H1 (cell line): ENCODE data around the gene FBN3. TPM values are rescaled to one million over a fixed set of nuclear protein-coding genes. Genes with fewer than 3 reads are reported as not detected.

Experiments used
- CTCF ChIA-PET: fragments of 300-600 bp; sonication (Branson Sonifier 250); formaldehyde crosslinking; loops from one replicate; lab custom pipeline; 2021; ENCODE audit not compliant: partially characterized antibody; lab: Charles Lee
- POLR2A ChIA-PET: fragments of 300-600 bp; sonication (Branson Sonifier 250); formaldehyde crosslinking; loops from one replicate; lab custom pipeline; 2021; ENCODE audit warnings: inconsistent platforms; ENCODE audit not compliant: partially characterized antibody; lab: Charles Lee
- DNase-seq, 2 experiments: peaks; one replicate each; pipeline versions ENCODE4 v3.0.0 to v3.0.0-alpha.2; 2010 to 2022; ENCODE audit warnings: low spot score in 2 of 2, low read depth in 1 of 2, mixed read lengths in 1 of 2
- FAIRE-seq: peaks from 2 replicates; lab custom pipeline; 2011; peaks lifted over from hg19 to GRCh38; lab: Jason Lieb, UNC
- H2AFZ ChIP-seq: 2 replicates; pipeline ENCODE4 v1.8.1; 2012; ENCODE audit warnings: low read length, inconsistent platforms
- H2AK5ac ChIP-seq: 2 replicates; pipeline ENCODE4 v1.6.1; 2013; ENCODE audit warnings: low read depth, low read length
- H2BK120ac ChIP-seq: replicated peaks from 2 replicates; pipeline ENCODE3; 2013; ENCODE audit warnings: low read depth, low read length, inconsistent platforms
- H2BK12ac ChIP-seq: 2 replicates; pipeline ENCODE4 v1.6.1; 2013; ENCODE audit warnings: low read depth, low read length
- H2BK15ac ChIP-seq: 2 replicates; pipeline ENCODE4 v1.6.1; 2013; ENCODE audit warnings: low read length
- H2BK20ac ChIP-seq: 2 replicates; pipeline ENCODE4 v1.6.1; 2013; ENCODE audit warnings: low read length
- H2BK5ac ChIP-seq: 2 replicates; pipeline ENCODE4 v1.6.1; 2013; ENCODE audit warnings: low read depth, low read length
- H3K14ac ChIP-seq: 2 replicates; pipeline ENCODE4 v1.6.1; 2013; ENCODE audit warnings: inconsistent platforms; ENCODE audit not compliant: insufficient read length
- H3K18ac ChIP-seq: 2 replicates; pipeline ENCODE4 v1.6.1; 2013; ENCODE audit warnings: low read length; ENCODE audit errors: extremely low read depth
- H3K23ac ChIP-seq: 2 replicates; pipeline ENCODE4 v1.6.1; 2013; ENCODE audit warnings: inconsistent platforms; ENCODE audit not compliant: insufficient read length
- H3K23me2 ChIP-seq: 2 replicates; pipeline ENCODE4 v1.6.1; 2013; ENCODE audit warnings: low read depth, low read length
- H3K27ac ChIP-seq: 2 replicates; pipeline ENCODE4 v1.6.1; 2011; ENCODE audit warnings: low read depth, low read length, inconsistent platforms
- H3K27me3 ChIP-seq, 4 experiments: replicated peaks in 1 of 4; 1 replicate in 1 of 4; 2 replicates in 3 of 4; pipeline versions ENCODE4 v1.6.1 to v1.8.1; 2011 to 2013; ENCODE audit warnings: low read length in 3 of 4, mild to moderate bottlenecking in 3 of 4, inconsistent platforms in 2 of 4, mixed read lengths in 2 of 4, moderate library complexity in 1 of 4; ENCODE audit not compliant: control insufficient read depth in 3 of 4, insufficient read depth in 3 of 4; ENCODE audit errors: extremely low read depth in 1 of 4
- H3K36me3 ChIP-seq, 4 experiments: 2 replicates each; pipeline versions ENCODE4 v1.6.1 to v1.8.1; 2011 to 2013; ENCODE audit warnings: mild to moderate bottlenecking in 4 of 4, low read length in 3 of 4, moderate library complexity in 2 of 4, control low read depth in 1 of 4, inconsistent platforms in 1 of 4; ENCODE audit not compliant: insufficient read depth in 4 of 4, control insufficient read depth in 2 of 4
- H3K4ac ChIP-seq: replicated peaks from 2 replicates; pipeline ENCODE3; 2013; ENCODE audit warnings: low read length, low read depth, mixed read lengths, inconsistent platforms; ENCODE audit not compliant: insufficient read length
- H3K4me1 ChIP-seq, 4 experiments: replicated peaks in 1 of 4; 1 replicate in 1 of 4; 2 replicates in 3 of 4; pipeline versions ENCODE4 v1.6.1 to v1.8.1; 2011 to 2013; ENCODE audit warnings: low read length in 3 of 4, inconsistent platforms in 2 of 4, mixed read lengths in 1 of 4; ENCODE audit not compliant: insufficient read depth in 4 of 4, control insufficient read depth in 3 of 4
- H3K4me2 ChIP-seq, 2 experiments: 2 replicates each; pipeline versions ENCODE4 v1.6.1 to v1.8.1; 2011 to 2013; ENCODE audit warnings: low read depth in 2 of 2, low read length in 2 of 2, control low read depth in 1 of 2, inconsistent platforms in 1 of 2, mild to moderate bottlenecking in 1 of 2; ENCODE audit not compliant: insufficient read depth in 1 of 2
- H3K4me3 ChIP-seq, 4 experiments: fragments of 200-600, 300-600 bp in 1 of 4; sonication (generic), shearing (Covaris generic), sonication (Bioruptor Twin) in 1 of 4; 2 replicates each; pipeline versions ENCODE4 v1.5.1 to v1.8.1; 2011 to 2016; ENCODE audit warnings: low read length in 4 of 4, low read depth in 3 of 4, control low read depth in 2 of 4, inconsistent platforms in 2 of 4, mild to moderate bottlenecking in 2 of 4, mixed read lengths in 1 of 4, moderate library complexity in 1 of 4; ENCODE audit not compliant: insufficient read depth in 2 of 4; ENCODE audit errors: extremely low read depth in 1 of 4
- H3K56ac ChIP-seq: replicated peaks from 2 replicates; pipeline ENCODE3; 2013; ENCODE audit warnings: low read depth, mild to moderate bottlenecking, mixed read lengths, low read length, inconsistent platforms; ENCODE audit not compliant: insufficient read length
- H3K79me1 ChIP-seq: 2 replicates; pipeline ENCODE4 v1.6.1; 2013; ENCODE audit warnings: low read depth, low read length, control low read depth
- H3K79me2 ChIP-seq, 2 experiments: 2 replicates each; pipeline versions ENCODE4 v1.6.1 to v1.8.1; 2012 to 2013; ENCODE audit warnings: low read length in 2 of 2, mild to moderate bottlenecking in 2 of 2, inconsistent platforms in 1 of 2; ENCODE audit not compliant: insufficient read depth in 2 of 2, control insufficient read depth in 1 of 2
- H3K9ac ChIP-seq, 4 experiments: replicated peaks in 1 of 4; 1 replicate in 1 of 4; 2 replicates in 3 of 4; pipeline versions ENCODE4 v1.6.1 to v1.8.1; 2011 to 2013; ENCODE audit warnings: low read depth in 3 of 4, low read length in 3 of 4, control low read depth in 2 of 4, mild to moderate bottlenecking in 2 of 4, moderate library complexity in 2 of 4, inconsistent platforms in 1 of 4; ENCODE audit errors: extremely low read depth in 1 of 4
- H3K9me3 ChIP-seq, 2 experiments: 2 replicates each; pipeline versions ENCODE4 v1.6.1 to v1.8.1; 2012 to 2013; ENCODE audit warnings: mild to moderate bottlenecking in 2 of 2, moderate library complexity in 2 of 2, control low read depth in 1 of 2, inconsistent platforms in 1 of 2, low read depth in 1 of 2, low read length in 1 of 2, mixed read lengths in 1 of 2; ENCODE audit not compliant: insufficient read depth in 2 of 2
- H4K20me1 ChIP-seq, 2 experiments: replicated peaks in 1 of 2; 2 replicates each; pipeline versions ENCODE3 to v1.8.1; 2011 to 2013; ENCODE audit warnings: inconsistent platforms in 2 of 2, low read length in 2 of 2, mild to moderate bottlenecking in 1 of 2; ENCODE audit not compliant: insufficient read depth in 2 of 2, control insufficient read depth in 1 of 2
- H4K5ac ChIP-seq: 2 replicates; pipeline ENCODE4 v1.6.1; 2013; ENCODE audit warnings: low read length, low read depth, mixed read lengths, inconsistent platforms; ENCODE audit not compliant: insufficient read length
- H4K8ac ChIP-seq: 2 replicates; pipeline ENCODE4 v1.8.0; 2013; ENCODE audit warnings: mild to moderate bottlenecking, moderate library complexity, low read length, inconsistent platforms; ENCODE audit not compliant: insufficient read depth; ENCODE audit errors: extremely low read depth
- H4K91ac ChIP-seq: replicated peaks from 2 replicates; pipeline ENCODE3; 2013; ENCODE audit warnings: low read length, mixed read lengths, inconsistent platforms; ENCODE audit not compliant: insufficient read length
- CHD2 ChIP-seq: IDR thresholded peaks from 2 replicates; pipeline ENCODE4 v1.6.1; 2012; ENCODE audit warnings: low read length, improper control_type of control experiment
- EP300 ChIP-seq, 2 experiments: IDR thresholded peaks; 1 replicate in 1 of 2; 2 replicates in 1 of 2; pipeline ENCODE4 v1.6.1; 2011 to 2012; ENCODE audit warnings: low read depth in 2 of 2, low read length in 2 of 2, mild to moderate bottlenecking in 2 of 2, borderline replicate concordance in 1 of 2, inconsistent platforms in 1 of 2, moderate library complexity in 1 of 2
- HDAC6 ChIP-seq: IDR thresholded peaks from one replicate; pipeline ENCODE4 v1.7.1; 2012; ENCODE audit warnings: low read depth, mild to moderate bottlenecking, inconsistent platforms, low read length, moderate library complexity
- NANOG ChIP-seq: IDR thresholded peaks from 2 replicates; pipeline ENCODE4 v1.6.1; 2011; ENCODE audit warnings: low read length, low read depth, mild to moderate bottlenecking, inconsistent platforms; ENCODE audit not compliant: insufficient read depth, poor library complexity, severe bottlenecking
- POLR2AphosphoS5 ChIP-seq: IDR thresholded peaks from 2 replicates; pipeline ENCODE4 v1.6.1; 2011; ENCODE audit warnings: low read depth, low read length
- ZNF274 ChIP-seq: IDR thresholded peaks from 2 replicates; pipeline ENCODE4 v1.7.0; 2012; ENCODE audit warnings: low read length, borderline replicate concordance; ENCODE audit errors: extremely low read depth
- WGBS, 2 experiments: shearing (Covaris generic) in 1 of 2; methylation state at CpG; one replicate each; pipeline versions ENCODE4 v1.1.6 to v1.1.7; 2013 to 2015; ENCODE audit warnings: low lambda C conversion rate in 2 of 2, mixed read lengths in 2 of 2, inconsistent platforms in 1 of 2, low coverage in 1 of 2, missing lambda C conversion rate in 1 of 2; ENCODE audit not compliant: insufficient replicate concordance in 2 of 2, insufficient coverage in 1 of 2, insufficient read length in 1 of 2; ENCODE audit errors: extremely low coverage in 1 of 2, missing lambda C conversion rate in 1 of 2; 5-methylcytosine and 5-hydroxymethylcytosine counted together
- polyA plus RNA-seq, 7 experiments: library from polyadenylated mRNA; depleted of rRNA in 3 of 7; stranded (reverse) in 5 of 7; unstranded in 2 of 7; fragments of >200 nt in 5 of 7; fragments of 200-250 nt in 2 of 7; gene quantifications; 1 replicate in 5 of 7; 2 replicates in 1 of 7; 4 replicates in 1 of 7; pipeline versions ENCODE4 v1.2.1 to v1.2.3, GENCODE V29; 2011 to 2013; ENCODE audit warnings: missing spikeins in 2 of 7, mixed read lengths in 2 of 7
- total RNA-seq: library from RNA; stranded (reverse); fragmentation: NEBNext Ultra II Directional; extraction: Animal tissue kit (Norgen Biotek cat#: 25700); gene quantifications from 2 replicates; pipeline ENCODE4 v1.2.1, GENCODE V29; 2021

Gene FBN3
- total and polyA plus RNA-seq, 2 of the 8 experiments (the other 6 are each of a cell fraction or from before 2014, with no cell fraction given): 37.1 to 38.7 TPM

DNA sequence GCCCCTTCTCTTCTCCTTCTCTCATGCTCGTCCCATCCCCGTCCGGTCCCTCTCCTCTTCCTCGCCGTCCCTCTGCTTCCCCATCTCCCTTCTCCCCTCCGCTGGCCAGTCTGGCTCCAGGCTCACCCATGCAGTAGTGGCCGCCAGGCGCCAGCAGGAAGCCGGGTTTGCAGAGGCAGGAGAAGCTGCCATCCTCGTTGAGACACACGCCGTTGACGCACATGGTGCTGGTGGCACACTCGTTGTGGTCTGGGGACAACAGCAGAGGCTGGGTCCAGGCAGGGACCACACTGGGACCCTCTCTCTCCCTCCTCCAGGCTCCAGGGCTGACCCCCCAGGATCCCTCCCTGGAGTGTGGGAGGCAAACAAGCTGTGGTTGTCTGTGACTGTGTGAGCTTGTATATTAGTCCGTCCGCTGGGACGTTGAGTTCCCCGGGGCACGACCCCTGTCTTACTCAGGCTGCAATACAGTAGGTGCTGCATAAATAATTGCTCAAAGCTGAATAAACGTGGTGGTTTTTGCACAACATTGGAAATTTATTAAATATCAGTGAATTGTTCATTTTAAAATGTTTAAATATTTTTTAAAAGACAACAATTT, 16.4 kb downstream of the FBN3 start:
- Histone ChIP-seq H4K8ac (no peak overlapping the region; the same call in 1 of the 2 replicates), H3K56ac (no peak overlapping the region), H3K27ac (no peak overlapping the region), H3K4me2 (no peak overlapping the region), H3K79me1 (no peaks in the 10 kb centered on the region; the same call in 1 of the 2 replicates), H3K36me3 (peaks cover 15 to 29% (median 22%) of the 10 kb centered on the region in 4 experiments; a peak in 7 of 8 replicates), H2BK20ac (no peak overlapping the region), H3K23ac (no peak overlapping the region), H3K23me2 (peaks cover 2% of the 10 kb centered on the region; the same call in 1 of the 2 replicates), H2BK5ac (no peak overlapping the region), H3K79me2 (no peaks in the 10 kb centered on the region), H4K5ac (no peak overlapping the region), H3K9me3 (no peaks in the 10 kb centered on the region), H2BK15ac (no peak overlapping the region), H4K91ac (no peak overlapping the region), H2BK12ac (no peak overlapping the region), H3K4me1 (no peaks in the 10 kb centered on the region), H3K4ac (no peak overlapping the region), H2BK120ac (no peak overlapping the region), H3K18ac (no peak overlapping the region), H3K14ac (no peak overlapping the region), H4K20me1 (peaks cover 0 to 8% of the 10 kb centered on the region in 2 experiments), H3K27me3 (no peaks in the 10 kb centered on the region), H3K9ac (no peak overlapping the region), H2AK5ac (no peak overlapping the region), H2AFZ (no peak overlapping the region), H3K4me3 (no peak overlapping the region)
- no peak for TF ChIP-seq ZNF274
- no peak for TF ChIP-seq POLR2AphosphoS5
- TF ChIP-seq HDAC6: no peak
- TF ChIP-seq CHD2: no peak
- TF ChIP-seq EP300 (IDR thresholded peaks at IDR 0.05; ENCODE audit: borderline replicate concordance in 1 of 2, low read depth in 2 of 2, low read length in 2 of 2): no peak
- no peak for TF ChIP-seq NANOG
- DNase-seq (no peak), FAIRE-seq (no peak)
- 89% methylated on average over 20 of the region's 20 CpGs; no CpG with 5 or more reads in 1 of the 2 experiments for WGBS, 2 experiments
- ChIA-PET POLR2A (interaction anchor here (1.2 kb wide), 1 partner anchor 79 kb away, joined by 3 read pairs; no protein-coding TSS in a partner anchor), CTCF (interaction anchor here (0.7 to 0.9 kb wide), 2 partner anchors 9 to 159 kb away, joined by 3 to 4 read pairs; no protein-coding TSS in a partner anchor)
